DMS114 treated with DMSO at 0.1 percent for 48 hours (cell line): ENCODE results near the gene HELQ.
"Not testable (repeated sequence)": the region's sequence is repeated elsewhere in the genome, so short reads cannot be mapped to it uniquely, and the experiment has no call there.

Source experiments
- DNase-seq: peaks from one replicate; lab custom pipeline; 2025; ENCODE audit not compliant: unreplicated experiment; lab: John Stamatoyannopoulos, UW

HELQ gene, protein sequence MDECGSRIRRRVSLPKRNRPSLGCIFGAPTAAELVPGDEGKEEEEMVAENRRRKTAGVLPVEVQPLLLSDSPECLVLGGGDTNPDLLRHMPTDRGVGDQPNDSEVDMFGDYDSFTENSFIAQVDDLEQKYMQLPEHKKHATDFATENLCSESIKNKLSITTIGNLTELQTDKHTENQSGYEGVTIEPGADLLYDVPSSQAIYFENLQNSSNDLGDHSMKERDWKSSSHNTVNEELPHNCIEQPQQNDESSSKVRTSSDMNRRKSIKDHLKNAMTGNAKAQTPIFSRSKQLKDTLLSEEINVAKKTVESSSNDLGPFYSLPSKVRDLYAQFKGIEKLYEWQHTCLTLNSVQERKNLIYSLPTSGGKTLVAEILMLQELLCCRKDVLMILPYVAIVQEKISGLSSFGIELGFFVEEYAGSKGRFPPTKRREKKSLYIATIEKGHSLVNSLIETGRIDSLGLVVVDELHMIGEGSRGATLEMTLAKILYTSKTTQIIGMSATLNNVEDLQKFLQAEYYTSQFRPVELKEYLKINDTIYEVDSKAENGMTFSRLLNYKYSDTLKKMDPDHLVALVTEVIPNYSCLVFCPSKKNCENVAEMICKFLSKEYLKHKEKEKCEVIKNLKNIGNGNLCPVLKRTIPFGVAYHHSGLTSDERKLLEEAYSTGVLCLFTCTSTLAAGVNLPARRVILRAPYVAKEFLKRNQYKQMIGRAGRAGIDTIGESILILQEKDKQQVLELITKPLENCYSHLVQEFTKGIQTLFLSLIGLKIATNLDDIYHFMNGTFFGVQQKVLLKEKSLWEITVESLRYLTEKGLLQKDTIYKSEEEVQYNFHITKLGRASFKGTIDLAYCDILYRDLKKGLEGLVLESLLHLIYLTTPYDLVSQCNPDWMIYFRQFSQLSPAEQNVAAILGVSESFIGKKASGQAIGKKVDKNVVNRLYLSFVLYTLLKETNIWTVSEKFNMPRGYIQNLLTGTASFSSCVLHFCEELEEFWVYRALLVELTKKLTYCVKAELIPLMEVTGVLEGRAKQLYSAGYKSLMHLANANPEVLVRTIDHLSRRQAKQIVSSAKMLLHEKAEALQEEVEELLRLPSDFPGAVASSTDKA

GRCh38 chr4:83455281-83456183, at the start of gene HELQ, which contains the start of gene MRPS18C:
Gene HELQ, minus strand, starts transcription at chr4:83455823. Its CDS starts 130 bp downstream, at chr4:83455693.
Gene MRPS18C, plus strand, starts transcription at chr4:83456058. Its CDS starts 20 bp downstream, at chr4:83456078.
- DNase-seq: peak; percentile 94

DNA sequence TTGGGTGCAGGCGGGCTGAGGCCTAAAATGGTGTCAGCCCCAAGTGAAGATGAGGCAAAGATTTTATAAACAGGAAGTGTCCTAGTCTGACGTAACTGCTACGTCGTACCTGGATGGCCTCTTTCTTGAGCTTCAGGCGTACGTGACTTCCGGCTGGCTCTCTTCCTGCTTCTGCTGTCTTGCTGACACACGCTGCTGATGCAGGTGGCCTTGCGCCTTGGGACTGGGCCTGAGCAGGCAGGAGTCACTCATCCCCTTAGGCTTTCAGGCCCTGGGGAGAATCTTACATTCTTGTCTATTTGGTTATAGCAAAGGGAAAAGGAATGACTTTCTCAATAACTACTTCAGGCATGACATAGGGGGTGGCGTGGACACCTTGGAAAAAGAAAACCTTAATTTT, 49.4 kb upstream of the HELQ start:
- no peak for DNase-seq

DNA sequence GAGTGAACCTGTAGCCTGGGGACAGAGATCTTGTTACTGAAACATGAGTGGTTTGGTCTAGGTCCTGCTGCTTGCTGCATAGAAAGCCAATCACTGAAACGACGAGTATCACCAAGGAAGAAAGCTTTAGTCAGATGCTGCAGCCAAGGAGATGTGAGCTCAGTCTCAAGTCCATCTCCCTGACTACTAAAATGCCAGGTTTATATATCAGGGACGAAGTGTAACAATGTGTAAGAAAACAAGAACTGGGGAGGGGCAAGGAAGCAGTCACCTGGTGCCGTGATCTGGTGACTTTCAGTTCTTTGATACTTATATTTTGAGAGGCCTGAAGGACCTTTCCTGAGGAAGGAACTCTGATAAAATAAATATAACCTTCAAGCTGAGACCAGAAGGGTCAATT, 48.9 kb upstream of the HELQ start:
- DNase-seq: no peak

- no peak for DNase-seq
Observed at GRCh38 chr4:83503974-83504373, 48.4 kb upstream of the HELQ start.

DNA sequence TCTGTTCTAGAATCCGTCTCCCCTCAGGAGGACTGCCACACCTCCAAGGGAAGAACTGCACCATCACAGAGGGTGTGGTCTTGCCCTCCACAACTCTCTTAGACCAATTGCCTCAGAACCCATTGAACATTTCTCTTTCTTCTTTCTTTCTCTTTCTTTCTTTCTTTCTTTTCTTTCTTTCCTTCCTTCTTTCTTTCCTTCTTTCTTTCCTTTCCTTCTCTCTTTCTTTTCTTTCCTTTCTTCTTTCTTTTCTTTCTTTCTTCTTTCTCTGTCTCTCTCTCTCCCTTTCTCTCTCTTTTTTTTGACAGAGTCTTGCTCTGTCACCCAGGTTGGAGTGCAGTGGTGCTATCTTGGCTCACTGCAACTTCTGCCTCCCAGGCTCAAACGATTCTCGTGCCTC, 46.0 kb upstream of the HELQ start:
- DNase-seq: not testable (repeated sequence)

GRCh38 chr4:83498187-83498586, 42.6 kb upstream of the HELQ start:
- no peak for DNase-seq

GRCh38 chr4:83496085-83496917, 40.7 kb upstream of the HELQ start:
- DNase-seq: not testable (repeated sequence)

GRCh38 chr4:83490876-83491450, 35.3 kb upstream of the HELQ start:
- DNase-seq: no peak

DNA sequence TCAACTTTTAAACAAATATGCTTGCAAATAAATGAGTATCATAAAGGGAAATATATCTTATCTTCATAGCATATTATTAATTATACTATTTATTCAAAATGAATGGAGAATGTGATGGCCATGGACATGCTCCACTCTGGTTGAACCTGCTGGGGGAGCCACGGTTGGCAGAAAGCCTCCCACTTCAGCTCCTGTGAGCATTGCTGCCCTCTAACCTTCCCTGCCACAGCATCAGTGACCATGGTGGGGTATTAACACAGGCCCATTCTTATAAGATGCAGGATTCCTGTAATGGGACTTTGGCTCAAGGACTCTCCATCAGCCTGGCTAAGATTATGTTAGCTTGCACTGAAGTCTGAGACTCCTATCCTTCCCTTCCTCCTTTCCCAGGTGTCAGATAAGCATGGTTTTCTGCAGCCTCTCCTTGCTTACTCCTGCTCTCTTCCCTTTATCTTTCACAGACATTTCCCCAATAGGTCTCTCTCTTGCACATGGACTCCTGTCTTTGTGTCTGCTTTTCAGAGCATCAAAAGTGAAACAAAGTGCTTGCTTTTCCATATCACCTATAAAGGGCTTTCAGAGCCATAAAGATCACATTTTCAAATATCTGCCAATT, 34.2 kb upstream of the HELQ start:
- no peak for DNase-seq

DNA sequence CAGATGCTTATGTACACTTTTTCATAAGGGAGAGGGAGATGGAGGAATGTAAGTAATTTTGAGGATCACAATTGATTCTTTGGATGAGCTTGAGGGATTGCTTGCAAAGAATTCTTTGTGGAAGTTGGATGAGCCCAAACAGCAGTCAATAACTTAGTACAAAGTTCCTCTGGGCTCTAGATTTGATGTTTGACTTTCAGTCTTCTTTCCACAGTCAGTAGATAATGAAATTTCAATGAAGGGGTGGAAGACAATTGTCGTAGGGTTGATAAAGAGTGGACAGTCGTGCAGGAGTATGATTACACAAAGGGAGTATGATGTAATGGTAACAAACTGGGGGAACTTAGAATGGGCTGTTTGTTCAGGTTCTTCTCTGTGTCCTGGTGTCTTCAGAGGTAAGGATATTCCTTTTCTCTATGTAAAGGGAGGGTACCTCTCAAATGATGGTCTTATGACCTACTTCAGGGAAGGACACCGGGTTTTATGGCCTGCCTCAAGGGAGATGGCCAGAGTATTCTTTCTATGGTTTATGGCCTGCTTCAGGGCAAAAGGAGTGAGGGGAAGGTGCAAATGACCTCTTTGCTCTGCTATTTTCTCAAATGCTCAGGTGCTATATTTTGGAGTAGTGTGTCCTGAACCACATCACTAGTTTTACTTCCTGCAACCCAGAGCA, 31.0 kb upstream of the HELQ start:
- DNase-seq: no peak

- DNase-seq: peak; percentile 67
Observed at GRCh38 chr4:83484500-83485461, 29.2 kb upstream of the HELQ start, which contains the start of gene ABRAXAS1. Gene ABRAXAS1, minus strand, starts transcription at chr4:83485100. Its CDS starts 28 bp downstream, at chr4:83485072.

DNA sequence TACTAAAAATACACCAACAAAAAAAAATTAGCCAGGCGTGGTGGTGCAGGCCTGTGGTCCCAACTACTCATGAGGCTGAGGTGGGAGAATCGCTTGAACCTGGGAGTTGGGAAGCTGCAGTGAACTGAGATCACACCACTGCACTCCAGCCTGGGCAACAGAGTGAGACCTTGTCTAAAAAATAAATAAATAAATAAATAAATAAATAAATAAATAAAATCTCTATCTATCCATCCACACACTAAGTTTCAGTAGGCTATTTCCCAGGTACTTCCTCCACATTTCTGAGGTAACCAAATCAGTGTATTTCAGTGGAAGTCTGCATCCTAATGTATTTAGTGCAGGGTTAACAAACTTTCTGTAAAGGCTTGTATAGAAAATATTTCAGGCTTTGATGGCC, 18.3 kb upstream of the HELQ start:
- DNase-seq: no peak

DNA sequence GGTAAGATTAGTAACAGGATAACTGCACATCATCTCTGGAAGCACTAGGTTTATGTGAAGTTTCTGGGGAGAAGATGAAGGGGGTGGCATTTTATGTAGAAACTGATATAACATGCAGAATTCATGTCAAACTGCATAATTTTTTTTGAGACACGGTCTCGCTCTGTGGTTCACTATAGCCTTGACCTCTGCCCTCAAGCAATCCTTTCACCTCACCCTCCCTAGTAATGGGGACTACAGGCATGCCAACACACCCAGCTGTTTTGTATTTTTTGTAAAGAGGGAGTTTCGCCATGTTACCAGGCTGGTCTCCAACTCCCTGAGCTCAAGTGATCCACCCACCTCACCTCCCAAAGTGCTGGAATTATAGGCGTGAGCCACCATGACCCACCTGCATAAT, 17.8 kb upstream of the HELQ start:
- no peak for DNase-seq

DNA sequence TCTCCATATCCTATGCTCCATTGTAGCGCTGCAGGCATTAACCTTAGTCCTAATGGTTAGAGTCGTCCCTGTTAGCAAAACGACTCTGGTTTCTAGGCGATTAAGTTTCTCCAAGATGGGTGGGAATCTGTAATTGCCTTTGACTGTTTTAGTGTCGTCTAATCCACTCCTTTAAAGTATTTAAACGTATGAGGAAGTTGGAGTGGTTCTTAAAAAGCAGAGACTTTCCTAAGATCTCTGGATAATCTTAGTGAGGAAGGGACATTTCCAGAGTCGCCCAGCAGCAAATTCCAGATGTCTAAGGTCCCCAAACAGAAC, 520 bp upstream of the HELQ start:
- DNase-seq: no peak

DNA sequence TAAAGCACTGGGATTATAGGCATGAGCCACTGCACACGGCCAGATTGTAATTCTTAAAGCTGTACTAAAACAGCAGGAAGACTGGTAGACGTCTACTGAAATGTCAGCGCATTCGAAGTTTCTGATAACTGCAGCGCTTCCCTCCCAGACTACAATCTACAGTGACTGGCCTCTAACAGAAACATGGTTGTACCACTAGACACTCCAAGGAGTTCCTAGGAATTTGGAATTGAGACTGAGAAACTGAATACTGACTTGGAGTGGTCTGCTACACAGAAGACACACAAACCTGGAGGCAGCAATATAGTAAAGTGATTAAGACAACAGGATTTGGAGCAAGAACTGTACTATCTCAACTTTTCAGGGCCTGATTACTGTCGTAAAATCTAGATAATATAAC, 937 bp downstream of the HELQ start:
- DNase-seq: no peak

- DNase-seq: no peak
Observed at GRCh38 chr4:83449009-83449408, 6.6 kb downstream of the HELQ start.

GRCh38 chr4:83440899-83441298, 14.7 kb downstream of the HELQ start:
- DNase-seq: no peak
